ENCODE data around the gene LSM14B. TPM values are rescaled to one million over a fixed set of nuclear protein-coding genes. Genes with fewer than 3 reads are reported as not detected.
A peak's percentile ranks its signal among the peaks of the same experiment; 100 is the strongest.

LSM14B gene
- total RNA-seq, 1 donor: 35.3 TPM

GRCh38 chr20:62178316-62179161, 56.3 kb downstream of the LSM14B start:
- no peak for DNase-seq (ENCODE audit: low read depth in 2 of 3, low spot score in 2 of 3)

GRCh38 chr20:62179162-62179504, 56.9 kb downstream of the LSM14B start:
- DNase-seq (ENCODE audit: low read depth in 2 of 3, low spot score in 2 of 3): no peak

GRCh38 chr20:62181808-62182207, 59.5 kb downstream of the LSM14B start:
- no peak for DNase-seq (ENCODE audit: low read depth in 2 of 3, low spot score in 2 of 3)

- DNase-seq (ENCODE audit: low read depth in 2 of 3, low spot score in 2 of 3): peak; percentile 86 to 98 (median 96)
These were observed 60.5 kb downstream of the LSM14B start, which contains the start of gene MTG2 for GRCh38 chr20:62182469-62183425. MTG2 (plus strand) TSS chr20:62183028; CDS start chr20:62193421, 10,393 bp downstream.

- peak in 1 of 3 donors; percentile 4 for DNase-seq (ENCODE audit: low read depth in 2 of 3, low spot score in 2 of 3)
These were observed 61.3 kb downstream of the LSM14B start for GRCh38 chr20:62183426-62184142.

Other genes starting within 250 kb of the LSM14B start
- gene TAF4, start 56.6 kb upstream of the LSM14B start, total RNA-seq: 9.7 TPM
- 275 TPM for gene PSMA7, start 20.9 kb downstream of the LSM14B start, total RNA-seq
- gene SS18L1, start 21.3 kb downstream of the LSM14B start, total RNA-seq: 58.2 TPM
- gene MTG2, start 60.6 kb downstream of the LSM14B start, total RNA-seq: 24.5 TPM
- gene HRH3, start 97.8 kb downstream of the LSM14B start, total RNA-seq: not detected
- gene OSBPL2, start 116.0 kb downstream of the LSM14B start, total RNA-seq: 35.5 TPM
- gene ADRM1, start 180.5 kb downstream of the LSM14B start, total RNA-seq: 90.5 TPM
- 1.6 TPM for gene LAMA5, start 244.8 kb downstream of the LSM14B start, total RNA-seq